Choroid plexus epithelial cell (primary cell): Measurements from ENCODE around the gene FRMD4A.
"Not testable (repeated sequence)": the region's sequence is repeated elsewhere in the genome, so short reads cannot be mapped to it uniquely, and the experiment has no call there.

Source experiments
- DNase-seq: peaks from one replicate; pipeline ENCODE4 v3.0.0-alpha.2; 2010; ENCODE audit warnings: low read depth
- H3K4me3 ChIP-seq: 2 replicates; pipeline ENCODE4 v1.5.1; 2011; ENCODE audit warnings: low read depth, mild to moderate bottlenecking, control low read depth, low read length, moderate library complexity
- TF ChIP-seq, protein P1 (sequence below): conservative IDR thresholded peaks from 2 replicates; pipeline ENCODE4 v1.5.1; 2011; ENCODE audit warnings: low read depth, mild to moderate bottlenecking, control low read depth, inconsistent platforms, low read length, moderate library complexity

FRMD4A gene

GRCh38 chr10:13717936-13718772 lies 612.6 kb downstream of the FRMD4A start:
- peak overlapping the region; percentile 43 for H3K4me3 ChIP-seq
- TF ChIP-seq, protein P1, sequence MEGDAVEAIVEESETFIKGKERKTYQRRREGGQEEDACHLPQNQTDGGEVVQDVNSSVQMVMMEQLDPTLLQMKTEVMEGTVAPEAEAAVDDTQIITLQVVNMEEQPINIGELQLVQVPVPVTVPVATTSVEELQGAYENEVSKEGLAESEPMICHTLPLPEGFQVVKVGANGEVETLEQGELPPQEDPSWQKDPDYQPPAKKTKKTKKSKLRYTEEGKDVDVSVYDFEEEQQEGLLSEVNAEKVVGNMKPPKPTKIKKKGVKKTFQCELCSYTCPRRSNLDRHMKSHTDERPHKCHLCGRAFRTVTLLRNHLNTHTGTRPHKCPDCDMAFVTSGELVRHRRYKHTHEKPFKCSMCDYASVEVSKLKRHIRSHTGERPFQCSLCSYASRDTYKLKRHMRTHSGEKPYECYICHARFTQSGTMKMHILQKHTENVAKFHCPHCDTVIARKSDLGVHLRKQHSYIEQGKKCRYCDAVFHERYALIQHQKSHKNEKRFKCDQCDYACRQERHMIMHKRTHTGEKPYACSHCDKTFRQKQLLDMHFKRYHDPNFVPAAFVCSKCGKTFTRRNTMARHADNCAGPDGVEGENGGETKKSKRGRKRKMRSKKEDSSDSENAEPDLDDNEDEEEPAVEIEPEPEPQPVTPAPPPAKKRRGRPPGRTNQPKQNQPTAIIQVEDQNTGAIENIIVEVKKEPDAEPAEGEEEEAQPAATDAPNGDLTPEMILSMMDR = no peak
- peak; percentile 94 for DNase-seq

DNA sequence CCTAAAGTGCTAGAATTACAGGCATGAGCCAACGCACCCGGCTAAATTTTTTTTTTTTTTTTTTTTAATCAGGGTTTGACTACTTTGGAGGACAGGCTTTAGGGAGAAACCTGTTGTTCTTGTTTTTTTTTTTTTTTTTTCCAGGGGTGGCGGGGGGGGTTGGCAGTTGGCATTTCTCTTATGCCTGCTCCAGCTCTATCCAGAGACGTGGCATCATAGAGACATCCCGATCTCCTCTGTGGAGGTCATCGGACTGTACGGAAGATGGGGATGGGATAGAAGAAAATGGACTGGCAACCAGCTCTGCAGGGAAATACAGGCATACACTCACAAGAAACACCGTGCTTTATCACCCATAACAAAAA lies 613.2 kb downstream of the FRMD4A start:
- DNase-seq = no peak
- no peak overlapping the region for H3K4me3 ChIP-seq
- TF ChIP-seq, protein P1 = no peak

GRCh38 chr10:13716081-13717071 lies 614.3 kb downstream of the FRMD4A start:
- TF ChIP-seq, protein P1 = no peak
- no peak overlapping the region for H3K4me3 ChIP-seq
- peak; percentile 39 for DNase-seq

DNA sequence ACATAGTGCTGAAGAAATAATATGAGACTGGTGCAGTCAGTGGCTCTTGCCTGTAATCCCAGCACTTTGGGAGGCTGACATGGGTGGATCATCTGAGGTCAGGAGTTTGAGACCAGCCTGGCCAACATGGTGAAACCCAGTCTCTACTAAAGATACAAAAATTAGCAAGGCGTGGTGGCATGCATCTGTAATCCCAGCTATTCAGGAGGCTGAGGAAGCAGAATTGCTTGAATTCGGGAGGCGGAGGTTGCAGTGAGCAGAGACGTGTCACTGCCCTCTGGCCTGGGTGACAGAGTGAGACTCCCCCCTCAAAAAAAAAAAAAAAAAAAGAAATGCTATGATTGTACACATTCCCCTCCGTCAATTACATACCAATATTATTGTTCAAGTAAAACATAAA lies 615.1 kb downstream of the FRMD4A start:
- not testable (repeated sequence) for DNase-seq

DNA sequence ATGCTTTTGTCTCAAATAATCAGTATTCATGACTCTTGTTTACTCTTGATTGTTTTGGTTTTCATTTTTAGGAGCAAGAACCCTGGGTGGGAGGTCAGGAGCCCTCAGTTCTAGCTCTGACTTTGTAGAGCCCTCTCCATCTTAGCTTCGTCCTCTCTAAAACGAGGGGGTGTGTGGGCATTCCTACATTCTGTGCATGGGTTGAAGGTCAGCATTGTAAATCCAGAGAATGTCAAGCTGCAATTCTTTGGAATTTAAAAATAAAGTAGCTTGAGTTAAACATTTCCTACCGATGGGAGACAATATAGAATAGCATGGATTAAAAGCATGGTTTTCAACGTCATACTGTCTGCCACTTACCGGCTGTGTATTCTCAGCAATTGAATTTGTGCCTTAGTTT lies 615.6 kb downstream of the FRMD4A start:
- TF ChIP-seq, protein P1 = no peak
- no peak for DNase-seq
- H3K4me3 ChIP-seq = no peak overlapping the region

More for the DNA sequence above, 615.1 kb downstream of the FRMD4A start:
- H3K4me3 ChIP-seq = not testable (repeated sequence)

GRCh38 chr10:13712837-13713581 lies 617.7 kb downstream of the FRMD4A start:
- no peak overlapping the region for H3K4me3 ChIP-seq
- peak; percentile 94 for DNase-seq

More at GRCh38 chr10:13712837-13713581, 617.7 kb downstream of the FRMD4A start:
- TF ChIP-seq, protein P1 = no peak
